Measurements from ENCODE around the gene SLC7A10.

SLC7A10 gene

GRCh38 chr19:33214596-33214995, 11.1 kb downstream of the SLC7A10 start:
- Histone ChIP-seq H3K27ac (ENCODE audit: low read depth, low read length) (no peak overlapping the region), H3K4me1 (ENCODE audit: control insufficient read depth, low read length) (no peaks in the 10 kb centered on the region), H3K27me3 (ENCODE audit: control insufficient read depth, low read length) (no peaks in the 10 kb centered on the region), H3K9me3 (ENCODE audit: control insufficient read depth, insufficient read depth, low read length) (no peaks in the 10 kb centered on the region), H4K20me1 (ENCODE audit: control insufficient read depth, insufficient read depth, low read depth, low read length) (no peaks in the 10 kb centered on the region), H3K4me3 (ENCODE audit: low read length) (no peak overlapping the region), H3F3A (ENCODE audit: control insufficient read depth, insufficient read depth) (no peaks in the 10 kb centered on the region), H3K79me2 (ENCODE audit: control insufficient read depth, low read length) (no peaks in the 10 kb centered on the region), H3K36me3 (ENCODE audit: control insufficient read depth, low read length) (no peaks in the 10 kb centered on the region), H3K9me2 (replicated peaks; ENCODE audit: control insufficient read depth, low read length) (no peaks in the 10 kb centered on the region), H3K4me2 (ENCODE audit: low read length) (no peak overlapping the region)
- TF ChIP-seq CTCF (IDR thresholded peaks at IDR 0.05; ENCODE audit: low read depth, low read length, poor library complexity, severe bottlenecking) = peak; percentile 18
- TF ChIP-seq EZH2phosphoT487 (IDR thresholded peaks at IDR 0.05; ENCODE audit: borderline replicate concordance, low read length) = no peak

GRCh38 chr19:33212436-33213172, 13.0 kb downstream of the SLC7A10 start:
- no peak overlapping the region for H3K4me2 ChIP-seq (ENCODE audit: low read length)
- no peak overlapping the region for H3K4me3 ChIP-seq (ENCODE audit: low read length)
- no peaks in the 10 kb centered on the region for H3F3A ChIP-seq (ENCODE audit: control insufficient read depth, insufficient read depth)
- no peak overlapping the region for H3K27ac ChIP-seq (ENCODE audit: low read depth, low read length)
- no peak for TF ChIP-seq EZH2phosphoT487 (IDR thresholded peaks at IDR 0.05; ENCODE audit: borderline replicate concordance, low read length)
- TF ChIP-seq CTCF (IDR thresholded peaks at IDR 0.05; ENCODE audit: low read depth, low read length, poor library complexity, severe bottlenecking) = no peak
- no peaks in the 10 kb centered on the region for H3K36me3 ChIP-seq (ENCODE audit: control insufficient read depth, low read length)
- no peaks in the 10 kb centered on the region for H3K4me1 ChIP-seq (ENCODE audit: control insufficient read depth, low read length)
- no peaks in the 10 kb centered on the region for H4K20me1 ChIP-seq (ENCODE audit: control insufficient read depth, insufficient read depth, low read depth, low read length)
- H3K79me2 ChIP-seq (ENCODE audit: control insufficient read depth, low read length) = no peaks in the 10 kb centered on the region
- H3K9me3 ChIP-seq (ENCODE audit: control insufficient read depth, insufficient read depth, low read length) = no peaks in the 10 kb centered on the region
- H3K9me2 ChIP-seq (replicated peaks; ENCODE audit: control insufficient read depth, low read length) = no peaks in the 10 kb centered on the region
- no peaks in the 10 kb centered on the region for H3K27me3 ChIP-seq (ENCODE audit: control insufficient read depth, low read length)

GRCh38 chr19:33211794-33212435, 13.7 kb downstream of the SLC7A10 start:
- Histone ChIP-seq H3K4me2 (ENCODE audit: low read length) (no peak overlapping the region), H3K9me3 (ENCODE audit: control insufficient read depth, insufficient read depth, low read length) (no peaks in the 10 kb centered on the region), H3K79me2 (ENCODE audit: control insufficient read depth, low read length) (no peaks in the 10 kb centered on the region), H3F3A (ENCODE audit: control insufficient read depth, insufficient read depth) (no peaks in the 10 kb centered on the region), H3K9me2 (replicated peaks; ENCODE audit: control insufficient read depth, low read length) (no peaks in the 10 kb centered on the region), H3K4me3 (ENCODE audit: low read length) (no peak overlapping the region), H3K4me1 (ENCODE audit: control insufficient read depth, low read length) (no peaks in the 10 kb centered on the region), H3K27ac (ENCODE audit: low read depth, low read length) (no peak overlapping the region), H3K36me3 (ENCODE audit: control insufficient read depth, low read length) (no peaks in the 10 kb centered on the region), H4K20me1 (ENCODE audit: control insufficient read depth, insufficient read depth, low read depth, low read length) (no peaks in the 10 kb centered on the region), H3K27me3 (ENCODE audit: control insufficient read depth, low read length) (no peaks in the 10 kb centered on the region)
- TF ChIP-seq EZH2phosphoT487 (IDR thresholded peaks at IDR 0.05; ENCODE audit: borderline replicate concordance, low read length) = no peak
- no peak for TF ChIP-seq CTCF (IDR thresholded peaks at IDR 0.05; ENCODE audit: low read depth, low read length, poor library complexity, severe bottlenecking)
